ENCODE data around the gene SPTAN1. TPM values are rescaled to one million over a fixed set of nuclear protein-coding genes. Genes with fewer than 3 reads are reported as not detected.

SPTAN1 gene
- total and polyA plus RNA-seq, 2 of the 4 experiments (the other 2 are of a cell fraction) = 275 to 327 TPM

DNA sequence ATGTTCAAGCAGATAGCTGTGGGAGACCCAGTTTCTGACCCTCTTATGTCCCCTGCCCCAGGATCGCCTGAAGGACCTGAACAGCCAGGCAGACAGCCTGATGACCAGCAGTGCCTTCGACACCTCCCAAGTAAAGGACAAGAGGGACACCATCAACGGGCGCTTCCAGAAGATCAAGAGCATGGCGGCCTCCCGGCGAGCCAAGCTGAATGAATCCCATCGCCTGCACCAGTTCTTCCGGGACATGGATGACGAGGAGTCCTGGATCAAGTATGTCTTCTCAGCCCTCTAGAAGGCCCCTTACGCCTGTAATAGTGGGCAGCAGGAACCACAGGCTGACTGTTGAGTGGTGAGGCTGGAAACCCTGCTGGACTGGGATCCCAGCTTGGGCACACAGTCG lies 63.2 kb downstream of the SPTAN1 start:
- ATAC-seq (ENCODE audit: low read depth) = no peak
- WGBS, 2 experiments (ENCODE audit: extremely low coverage in 2 of 2, insufficient read length in 1 of 2) = 94% methylated on average over 3 of the region's 12 CpGs; no CpG with 5 or more reads in 1 of the 2 experiments

More for the DNA sequence above, 63.2 kb downstream of the SPTAN1 start:
- in situ Hi-C loops (cut with MboI; ENCODE audit: low sequenced_read_pairs) (no loop called here), intact Hi-C loops (cut with micrococcal nuclease) (no loop called here), dilution Hi-C loops (cut with HindIII; ENCODE audit: low sequenced_read_pairs, unreplicated experiment) (no loop called here)
- TF ChIP-seq, protein P1, sequence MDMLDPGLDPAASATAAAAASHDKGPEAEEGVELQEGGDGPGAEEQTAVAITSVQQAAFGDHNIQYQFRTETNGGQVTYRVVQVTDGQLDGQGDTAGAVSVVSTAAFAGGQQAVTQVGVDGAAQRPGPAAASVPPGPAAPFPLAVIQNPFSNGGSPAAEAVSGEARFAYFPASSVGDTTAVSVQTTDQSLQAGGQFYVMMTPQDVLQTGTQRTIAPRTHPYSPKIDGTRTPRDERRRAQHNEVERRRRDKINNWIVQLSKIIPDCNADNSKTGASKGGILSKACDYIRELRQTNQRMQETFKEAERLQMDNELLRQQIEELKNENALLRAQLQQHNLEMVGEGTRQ (IDR thresholded peaks at IDR 0.05; ENCODE audit: low read depth, low read length) = no peak
- no peak for TF ChIP-seq RCOR1 (IDR thresholded peaks at IDR 0.05; ENCODE audit: insufficient replicate concordance, low read length)
- no peak for TF ChIP-seq CHD1 (IDR thresholded peaks at IDR 0.05; ENCODE audit: low read depth, low read length)
- H4K20me1 ChIP-seq (ENCODE audit: insufficient read depth, low read length) = no peaks in the 10 kb centered on the region
- no peak overlapping the region for H4K91ac ChIP-seq (ENCODE audit: insufficient read depth, low read depth, low read length)
- H2AK5ac ChIP-seq (ENCODE audit: low read depth, low read length) = no peak overlapping the region
- H3K79me1 ChIP-seq (ENCODE audit: low read depth in 1 of 2, low read length in 2 of 2) = peaks cover 11 to 12% of the 10 kb centered on the region in 2 experiments; a peak in 2 of 4 replicates
- DNase-seq = no peak
- no peak overlapping the region for H3K14ac ChIP-seq (replicated peaks; ENCODE audit: low read depth, low read length)
- H3K27ac ChIP-seq (ENCODE audit: insufficient read depth, low read length) = no peak overlapping the region
- H3K9ac ChIP-seq (ENCODE audit: low read depth, low read length) = no peak overlapping the region
- H3K9me1 ChIP-seq (ENCODE audit: insufficient read depth, low read length) = no peaks in the 10 kb centered on the region; the same call in 1 of the 2 replicates
- H2BK20ac ChIP-seq (ENCODE audit: low read depth, low read length) = no peak overlapping the region
- no peak overlapping the region for H2BK5ac ChIP-seq (ENCODE audit: low read depth, low read length, poor library complexity, severe bottlenecking)
- no peak overlapping the region for H3K4me3 ChIP-seq (ENCODE audit: insufficient read depth, low read depth, low read length)
- H3K4me1 ChIP-seq (ENCODE audit: control insufficient read depth, insufficient read depth, low read length) = no peaks in the 10 kb centered on the region
- ChIA-PET CTCF (no interaction called here), POLR2A (ENCODE audit: unreplicated experiment) (no interaction called here)
- no peaks in the 10 kb centered on the region for H3K9me3 ChIP-seq (ENCODE audit: control insufficient read depth, insufficient read depth, low read length)
- H4K8ac ChIP-seq (ENCODE audit: low read depth in 2 of 2, low read length in 2 of 2) = no peak overlapping the region
- no peak overlapping the region for H2BK15ac ChIP-seq (ENCODE audit: low read depth, low read length)
- no TSS peak for BruUV-seq (replicated peaks)
- H3K36me3 ChIP-seq (ENCODE audit: control insufficient read depth, insufficient read depth, low read length) = peaks cover 79% of the 10 kb centered on the region
- H3K23ac ChIP-seq (ENCODE audit: low read depth, low read length) = no peak overlapping the region
- no peak overlapping the region for H3K56ac ChIP-seq (ENCODE audit: extremely low read depth, insufficient read depth, low read length)
- H3K18ac ChIP-seq (ENCODE audit: low read depth, low read length) = no peak overlapping the region
- H3K4ac ChIP-seq (ENCODE audit: low read depth, low read length) = no peak overlapping the region
- no peak overlapping the region for H2AFZ ChIP-seq (replicated peaks; ENCODE audit: low read length, poor library complexity)
- no peaks in the 10 kb centered on the region for H3K27me3 ChIP-seq (ENCODE audit: control insufficient read depth, insufficient read depth, low read length)
- H2AK9ac ChIP-seq (replicated peaks; ENCODE audit: low read depth, low read length, poor library complexity) = peak overlapping the region; percentile 48
- H4K5ac ChIP-seq (ENCODE audit: low read depth, low read length) = no peak overlapping the region
- no peak overlapping the region for H3K4me2 ChIP-seq (ENCODE audit: low read depth, low read length)
- H2BK120ac ChIP-seq (ENCODE audit: low read depth, low read length) = no peak overlapping the region
